GM12878 (cell line): Measurements from ENCODE around the gene ST8SIA1. TPM values are rescaled to one million over a fixed set of nuclear protein-coding genes. Genes with fewer than 3 reads are reported as not detected.
"Not testable (repeated sequence)": the region's sequence is repeated elsewhere in the genome, so short reads cannot be mapped to it uniquely, and the experiment has no call there.

Experiments
- ATAC-seq: fragments of 200-7000 bp; cut with Tn5 transposase; 3 replicates; pipeline ENCODE4 v1.9.1; 2020; ENCODE audit warnings: mild to moderate bottlenecking, moderate library complexity
- BruUV-seq: library from RNA; stranded (reverse); fragments of 400-500 nt; replicated peaks from 2 replicates; lab custom pipeline; 2021; lab: Mats Ljungman, UMichigan
- CTCF ChIA-PET: fragments of 300-600 bp; sonication (Branson Sonifier 250); formaldehyde crosslinking; extraction: SDS; loops from one replicate; lab custom pipeline; 2021; ENCODE audit warnings: inconsistent platforms; lab: Yijun Ruan, JAX
- POLR2A ChIA-PET: fragments of 350-600 bp; formaldehyde crosslinking; extraction: SDS; loops from one replicate; lab custom pipeline; 2021; ENCODE audit warnings: inconsistent platforms; lab: Charles Lee
- RAD21 ChIA-PET: fragments of 300-600 bp; sonication (Branson Sonifier 250); formaldehyde crosslinking; loops from one replicate; lab custom pipeline; 2023; ENCODE audit warnings: antibody characterized with exemption; ENCODE audit not compliant: unreplicated experiment; lab: Charles Lee
- SMC1A ChIA-PET: fragments of 300-600 bp; sonication (Branson Sonifier 250); formaldehyde crosslinking; loops from one replicate; lab custom pipeline; 2023; ENCODE audit not compliant: unreplicated experiment, uncharacterized antibody; lab: Charles Lee
- DNase-seq: peaks from one replicate; pipeline ENCODE4 v3.0.0-alpha.2; 2011; ENCODE audit warnings: low read depth, low spot score
- FAIRE-seq: peaks from 3 replicates; lab custom pipeline; 2011; peaks lifted over from hg19 to GRCh38; lab: Jason Lieb, UNC
- H2AFZ ChIP-seq: 2 replicates; pipeline ENCODE4 v1.6.0; 2011; ENCODE audit warnings: low read depth, low read length, control low read depth; ENCODE audit not compliant: control insufficient read depth
- H3K27ac ChIP-seq: 2 replicates; pipeline ENCODE4 v1.5.1; 2011; ENCODE audit warnings: control low read depth; ENCODE audit not compliant: control insufficient read depth, insufficient read depth
- H3K27me3 ChIP-seq, 2 experiments: replicated peaks in 1 of 2; 2 replicates each; pipeline versions ENCODE4 v1.6.0 to v1.6.1; 2011; ENCODE audit warnings: low read length in 1 of 2; ENCODE audit not compliant: control insufficient read depth in 2 of 2, insufficient read depth in 2 of 2
- H3K36me3 ChIP-seq, 2 experiments: 2 replicates each; pipeline ENCODE4 v1.5.1; 2011; ENCODE audit warnings: low read length in 1 of 2; ENCODE audit not compliant: control insufficient read depth in 2 of 2, insufficient read depth in 2 of 2
- H3K4me1 ChIP-seq: 2 replicates; pipeline ENCODE4 v1.6.1; 2011; ENCODE audit warnings: mild to moderate bottlenecking, low read length, moderate library complexity, mixed read lengths; ENCODE audit not compliant: control insufficient read depth, insufficient read depth
- H3K4me2 ChIP-seq: 2 replicates; pipeline ENCODE4 v1.6.0; 2011; ENCODE audit warnings: control low read depth; ENCODE audit not compliant: control insufficient read depth, insufficient read depth
- H3K4me3 ChIP-seq: fragments of 200-600 bp; sonication (generic); 2 replicates; pipeline ENCODE4 v1.5.1; 2016
- H3K79me2 ChIP-seq: 2 replicates; pipeline ENCODE4 v1.6.0; 2011; ENCODE audit warnings: low read length; ENCODE audit not compliant: control insufficient read depth, insufficient read depth
- H3K9ac ChIP-seq: 2 replicates; pipeline ENCODE4 v1.8.0; 2011; ENCODE audit warnings: low read length, control low read depth, mixed read lengths; ENCODE audit not compliant: control insufficient read depth, insufficient read depth
- H3K9me3 ChIP-seq: replicated peaks from 3 replicates; pipeline ENCODE4 v1.5.1; 2011; ENCODE audit warnings: mild to moderate bottlenecking, low read length; ENCODE audit not compliant: control insufficient read depth, insufficient read depth
- H4K20me1 ChIP-seq: 2 replicates; pipeline ENCODE4 v1.6.0; 2011; ENCODE audit not compliant: control insufficient read depth, insufficient read depth
- CHD1 ChIP-seq: IDR thresholded peaks from 2 replicates; pipeline ENCODE4 v1.6.1; 2012; ENCODE audit warnings: low read depth, low read length, improper control_type of control experiment
- CREM ChIP-seq: IDR thresholded peaks from 2 replicates; pipeline ENCODE4 v1.6.1; 2014; ENCODE audit warnings: antibody characterized with exemption, low read depth
- EZH2 ChIP-seq: IDR thresholded peaks from 2 replicates; pipeline ENCODE4 v1.6.1; 2012; ENCODE audit warnings: low read depth, mild to moderate bottlenecking, control low read depth, inconsistent platforms, low read length, borderline replicate concordance; ENCODE audit not compliant: control insufficient read depth
- FOXK2 ChIP-seq: fragments of 450-650 bp; IDR thresholded peaks from 2 replicates; pipeline ENCODE4 v1.6.1; 2017; ENCODE audit warnings: mild to moderate bottlenecking, moderate library complexity
- POLR2A ChIP-seq: IDR thresholded peaks from 2 replicates; pipeline ENCODE4 v1.6.1; 2011; ENCODE audit warnings: low read depth, mild to moderate bottlenecking, low read length
- SPI1 ChIP-seq: IDR thresholded peaks from 2 replicates; pipeline ENCODE4 v1.6.1; 2011; ENCODE audit warnings: low read depth, mild to moderate bottlenecking, low read length, moderate library complexity, borderline replicate concordance; ENCODE audit not compliant: insufficient read depth
- ZNF217 ChIP-seq: fragments of 450-650 bp; IDR thresholded peaks from 2 replicates; pipeline ENCODE4 v1.6.1; 2017; ENCODE audit warnings: antibody characterized with exemption, mild to moderate bottlenecking
- WGBS: methylation state at CpG from one replicate; pipeline ENCODE4 v1.1.6; 2016; ENCODE audit warnings: low lambda C conversion rate; ENCODE audit not compliant: insufficient replicate concordance, insufficient coverage; ENCODE audit errors: missing lambda C conversion rate; 5-methylcytosine and 5-hydroxymethylcytosine counted together
- in situ Hi-C: fragments of 300-500 bp; cut with MboI; formaldehyde crosslinking; loops from 9 replicates; pipeline ENCODE4 v1.14.3; 2018; ENCODE audit warnings: mixed read lengths
- intact Hi-C: fragments of 100-400 bp; cut with micrococcal nuclease; formaldehyde crosslinking; loops from one replicate; pipeline ENCODE4 v1.14.2; 2022; ENCODE audit not compliant: unreplicated experiment
- polyA plus RNA-seq, 11 experiments: library from polyadenylated mRNA; depleted of rRNA in 4 of 11; unstranded in 6 of 11; stranded (reverse) in 5 of 11; fragments of >200 nt; fragmentation: Nextera tagmentation in 4 of 11; fragmentation: Illumina TruSeq in 1 of 11; extraction: Ambion mirVana in 4 of 11; extraction: Trizol in 1 of 11; gene quantifications; 1 replicate in 1 of 11; 2 replicates in 10 of 11; pipeline versions ENCODE4 v1.2.1 to v1.2.3, GENCODE V29; 2011 to 2016; ENCODE audit warnings: inconsistent platforms in 2 of 11, missing spikeins in 2 of 11, low read depth in 1 of 11
- total RNA-seq, 4 experiments: library from RNA; depleted of rRNA in 3 of 4; stranded (reverse); fragments of >200 nt in 3 of 4; fragmentation: Illumina TruSeq in 1 of 4; extraction: Trizol in 1 of 4; gene quantifications; 2 replicates each; pipeline versions ENCODE4 v1.2.1 to v1.2.3, GENCODE V29; 2013 to 2021
- TF ChIP-seq, protein P1 (sequence below): IDR thresholded peaks from 2 replicates; pipeline ENCODE4 v1.6.1; 2012; ENCODE audit warnings: low read length, inconsistent platforms
- TF ChIP-seq, protein P2 (sequence below): fragments of 450-650 bp; IDR thresholded peaks from 2 replicates; pipeline ENCODE4 v1.6.1; 2017; ENCODE audit warnings: low read depth, mild to moderate bottlenecking, moderate library complexity

The ST8SIA1 gene
- total and polyA plus RNA-seq, 10 of the 15 experiments (the other 5 are each of a cell fraction or from before 2014, with no cell fraction given): 0.23 to 0.35 (median 0.23) TPM; not detected in 7

DNA sequence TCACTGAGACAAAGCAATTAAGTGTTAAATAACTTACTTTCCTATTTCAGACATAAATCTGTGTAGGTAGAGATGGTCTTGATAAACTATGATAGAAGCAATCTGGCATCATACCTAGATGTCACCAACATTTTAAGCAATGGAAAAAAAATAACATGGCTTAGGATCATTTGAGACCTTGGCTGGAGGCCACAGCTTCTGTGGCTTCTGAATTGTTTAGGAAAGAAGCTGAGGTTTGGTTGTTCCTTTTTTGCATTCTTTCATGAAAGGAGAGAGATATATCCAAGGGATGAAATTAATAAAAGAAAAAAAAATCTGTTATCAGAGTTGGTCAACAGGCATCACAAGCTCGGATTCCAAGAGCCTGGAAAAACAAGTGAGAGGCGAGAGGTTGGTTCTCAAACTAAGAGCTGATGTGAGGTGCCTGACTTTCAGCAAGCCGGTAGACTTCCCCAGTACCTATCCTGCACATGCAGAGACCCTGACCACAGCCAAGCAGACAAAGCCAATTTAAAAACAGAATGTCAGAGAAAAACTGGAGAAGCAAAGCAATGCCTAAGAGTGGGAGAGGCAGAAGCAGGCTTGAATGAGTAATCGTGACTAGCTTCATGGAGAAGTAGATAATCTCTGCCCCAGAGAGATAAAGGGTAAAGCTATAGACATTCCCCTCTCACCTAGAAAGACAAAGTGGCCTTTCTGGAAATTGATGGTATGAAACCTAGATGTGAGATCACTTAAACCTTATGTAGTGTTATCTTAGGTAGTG lies 43.4 kb upstream of the ST8SIA1 start (continued):
- no peak for TF ChIP-seq CREM
- TF ChIP-seq, all 136 proteins: peak for 0

DNA sequence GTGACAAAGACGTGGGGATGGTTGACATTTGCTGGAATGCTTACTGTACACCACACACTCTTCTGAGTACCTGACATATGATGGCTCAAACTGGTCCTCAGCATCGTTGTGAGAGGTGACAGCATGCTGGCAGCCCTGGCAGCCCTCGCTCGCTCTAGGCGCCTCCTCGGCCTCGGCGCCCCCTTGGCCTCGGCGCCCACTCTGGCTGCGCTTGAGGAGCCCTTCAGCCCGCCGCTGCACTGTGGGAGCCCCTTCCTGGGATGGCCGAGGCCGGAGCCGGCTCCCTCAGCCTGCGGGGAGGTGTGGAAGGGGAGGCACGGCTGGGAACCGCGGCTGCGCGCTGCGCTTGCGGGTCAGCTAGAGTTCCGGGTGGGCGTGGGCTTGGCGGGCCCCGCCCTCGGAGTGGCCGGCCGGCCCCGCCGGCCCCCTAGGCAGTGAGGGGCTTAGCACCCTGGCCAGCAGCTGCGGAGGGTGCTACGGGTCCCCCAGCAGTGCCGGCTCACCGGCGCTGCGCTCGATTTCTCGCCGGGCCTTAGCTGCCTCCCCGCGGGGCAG lies 42.2 kb upstream of the ST8SIA1 start:
- H3K27ac ChIP-seq, H3K9ac ChIP-seq, RAD21 ChIA-PET, H3K9me3 ChIP-seq, DNase-seq, BruUV-seq, H3K4me1 ChIP-seq, ATAC-seq, H4K20me1 ChIP-seq, H3K36me3 ChIP-seq, POLR2A ChIA-PET, H3K4me2 ChIP-seq, H3K4me3 ChIP-seq, CTCF ChIA-PET, H3K27me3 ChIP-seq, FAIRE-seq, H2AFZ ChIP-seq, in situ Hi-C loops, SMC1A ChIA-PET, H3K79me2 ChIP-seq, intact Hi-C loops: not testable (repeated sequence)
- 75% methylated on average over 26 of the region's 44 CpGs for WGBS

DNA sequence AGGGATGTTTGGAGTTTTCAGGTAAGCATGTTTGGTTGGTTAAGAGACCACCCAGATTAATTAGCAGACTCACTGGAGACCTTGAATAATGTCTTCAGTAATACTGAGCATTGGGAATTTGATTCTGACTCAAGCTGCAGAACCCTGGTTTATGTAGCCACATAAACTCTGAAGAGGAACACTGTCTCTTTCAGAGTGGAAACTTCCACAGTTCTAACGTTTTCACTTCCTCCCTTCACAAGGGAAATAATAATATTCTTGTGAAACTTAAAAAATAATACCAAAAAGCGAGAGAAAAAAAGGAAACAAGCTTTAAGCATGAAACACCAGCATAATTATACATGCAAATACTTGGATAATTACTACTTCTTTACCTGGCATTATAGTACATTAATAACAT lies 40.0 kb upstream of the ST8SIA1 start:
- FAIRE-seq (no peak), ATAC-seq (no peak), DNase-seq (no peak)
- H4K20me1 ChIP-seq: no peaks in the 10 kb centered on the region
- H3K79me2 ChIP-seq: no peaks in the 10 kb centered on the region
- H2AFZ ChIP-seq: no peak overlapping the region
- TF ChIP-seq SPI1 (peak; percentile 27; the same call in 1 of the 2 replicates), POLR2A (no peak), ZNF217 (no peak), FOXK2 (no peak), CHD1 (no peak), EZH2 (no peak)
- TF ChIP-seq, protein P1, sequence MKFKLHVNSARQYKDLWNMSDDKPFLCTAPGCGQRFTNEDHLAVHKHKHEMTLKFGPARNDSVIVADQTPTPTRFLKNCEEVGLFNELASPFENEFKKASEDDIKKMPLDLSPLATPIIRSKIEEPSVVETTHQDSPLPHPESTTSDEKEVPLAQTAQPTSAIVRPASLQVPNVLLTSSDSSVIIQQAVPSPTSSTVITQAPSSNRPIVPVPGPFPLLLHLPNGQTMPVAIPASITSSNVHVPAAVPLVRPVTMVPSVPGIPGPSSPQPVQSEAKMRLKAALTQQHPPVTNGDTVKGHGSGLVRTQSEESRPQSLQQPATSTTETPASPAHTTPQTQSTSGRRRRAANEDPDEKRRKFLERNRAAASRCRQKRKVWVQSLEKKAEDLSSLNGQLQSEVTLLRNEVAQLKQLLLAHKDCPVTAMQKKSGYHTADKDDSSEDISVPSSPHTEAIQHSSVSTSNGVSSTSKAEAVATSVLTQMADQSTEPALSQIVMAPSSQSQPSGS: no peak
- TF ChIP-seq, protein P2, sequence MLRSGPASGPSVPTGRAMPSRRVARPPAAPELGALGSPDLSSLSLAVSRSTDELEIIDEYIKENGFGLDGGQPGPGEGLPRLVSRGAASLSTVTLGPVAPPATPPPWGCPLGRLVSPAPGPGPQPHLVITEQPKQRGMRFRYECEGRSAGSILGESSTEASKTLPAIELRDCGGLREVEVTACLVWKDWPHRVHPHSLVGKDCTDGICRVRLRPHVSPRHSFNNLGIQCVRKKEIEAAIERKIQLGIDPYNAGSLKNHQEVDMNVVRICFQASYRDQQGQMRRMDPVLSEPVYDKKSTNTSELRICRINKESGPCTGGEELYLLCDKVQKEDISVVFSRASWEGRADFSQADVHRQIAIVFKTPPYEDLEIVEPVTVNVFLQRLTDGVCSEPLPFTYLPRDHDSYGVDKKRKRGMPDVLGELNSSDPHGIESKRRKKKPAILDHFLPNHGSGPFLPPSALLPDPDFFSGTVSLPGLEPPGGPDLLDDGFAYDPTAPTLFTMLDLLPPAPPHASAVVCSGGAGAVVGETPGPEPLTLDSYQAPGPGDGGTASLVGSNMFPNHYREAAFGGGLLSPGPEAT: no peak
- POLR2A ChIA-PET: no interaction called here
- no peak overlapping the region for H3K9ac ChIP-seq
- no TSS peak for BruUV-seq
- H3K27me3 ChIP-seq: no peaks in the 10 kb centered on the region
- in situ Hi-C loops (no loop called here), intact Hi-C loops (no loop called here)
- H3K36me3 ChIP-seq: no peaks in the 10 kb centered on the region
- SMC1A ChIA-PET: interaction anchor here (0.6 to 0.7 kb wide), 2 partner anchors 22 to 134 kb away, joined by 3 read pairs; no protein-coding TSS in a partner anchor
- CTCF ChIA-PET: no interaction called here
- RAD21 ChIA-PET: no interaction called here
- no peak overlapping the region for H3K4me3 ChIP-seq
- no peak overlapping the region for H3K4me2 ChIP-seq
- WGBS: 0% methylated on average over 2 of the region's 2 CpGs
- no peaks in the 10 kb centered on the region for H3K4me1 ChIP-seq
- H3K27ac ChIP-seq: no peak overlapping the region
- no peaks in the 10 kb centered on the region for H3K9me3 ChIP-seq
